Astrocyte of the cerebellum (primary cell): ENCODE measurements around the gene THADA.

Experiments used
- DNase-seq: peaks from one replicate; pipeline ENCODE4 v3.0.0-alpha.2; 2011; ENCODE audit warnings: low read depth
- H3K4me3 ChIP-seq: 2 replicates; pipeline ENCODE4 v1.5.1; 2011; ENCODE audit warnings: mild to moderate bottlenecking, low read depth, low read length, moderate library complexity
- CTCF ChIP-seq: IDR thresholded peaks from 2 replicates; pipeline ENCODE4 v1.5.1; 2012; ENCODE audit warnings: low read length, low read depth, moderate library complexity, mild to moderate bottlenecking; ENCODE audit errors: missing control alignments
- in situ Hi-C: cut with HindIII; loops from 2 replicates; pipeline ENCODE4 v1.10.0; 2017; ENCODE audit warnings: low sequenced_read_pairs

Gene THADA

GRCh38 chr2:43250015-43250414 is 345.8 kb downstream of the THADA start:
- no peak for TF ChIP-seq CTCF
- in situ Hi-C loops, result no loop called here
- DNase-seq, result no peak
- H3K4me3 ChIP-seq, result no peak overlapping the region

- in situ Hi-C loops, result loop anchor here (10.0 kb wide), 1 partner anchor 216 kb away; no protein-coding TSS in a partner anchor
- H3K4me3 ChIP-seq, result no peak overlapping the region
- no peak for DNase-seq
- TF ChIP-seq CTCF, result no peak
These were observed 347.2 kb downstream of the THADA start for GRCh38 chr2:43248621-43249020.

- no peak for TF ChIP-seq CTCF
These were observed 349.2 kb downstream of the THADA start for GRCh38 chr2:43246641-43247040.

GRCh38 chr2:43241558-43241957 is 354.3 kb downstream of the THADA start:
- no peak for TF ChIP-seq CTCF
- no peak overlapping the region for H3K4me3 ChIP-seq
- in situ Hi-C loops, result loop anchor here (10.0 kb wide), 1 partner anchor 223 kb away; no protein-coding TSS in a partner anchor
- no peak for DNase-seq

More at GRCh38 chr2:43246641-43247040, 349.2 kb downstream of the THADA start:
- no peak for DNase-seq
- H3K4me3 ChIP-seq, result no peak overlapping the region
- in situ Hi-C loops, result loop anchor here (10.0 kb wide), 1 partner anchor 218 kb away; no protein-coding TSS in a partner anchor

GRCh38 chr2:43240766-43241150 is 355.1 kb downstream of the THADA start:
- TF ChIP-seq CTCF, result no peak
- in situ Hi-C loops, result loop anchor here (10.0 kb wide), 1 partner anchor 224 kb away; no protein-coding TSS in a partner anchor
- DNase-seq, result no peak
- no peak overlapping the region for H3K4me3 ChIP-seq

- in situ Hi-C loops, result loop anchor here (10.0 kb wide), 1 partner anchor 225 kb away; no protein-coding TSS in a partner anchor
- H3K4me3 ChIP-seq, result no peak overlapping the region
- no peak for DNase-seq
- no peak for TF ChIP-seq CTCF
These were observed 355.7 kb downstream of the THADA start for GRCh38 chr2:43239981-43240765.
